Osteoblast (primary cell): Measurements from ENCODE around the gene SCPEP1. TPM values are rescaled to one million over a fixed set of nuclear protein-coding genes. Genes with fewer than 3 reads are reported as not detected.
"Not testable (repeated sequence)": the region's sequence is repeated elsewhere in the genome, so short reads cannot be mapped to it uniquely, and the experiment has no call there.

ENCODE experiments used
- DNase-seq: peaks from one replicate; pipeline ENCODE4 v3.0.0; 2011; ENCODE audit warnings: low spot score, mixed read lengths; ENCODE audit not compliant: insufficient read length; ENCODE audit errors: missing footprints
- H2AFZ ChIP-seq: 2 replicates; pipeline ENCODE4 v1.6.0; 2011; ENCODE audit warnings: mild to moderate bottlenecking, low read length
- H3K27ac ChIP-seq: 2 replicates; pipeline ENCODE4 v1.5.1; 2011; ENCODE audit warnings: mild to moderate bottlenecking, low read depth, low read length, moderate library complexity
- H3K27me3 ChIP-seq: 2 replicates; pipeline ENCODE4 v1.6.0; 2012; ENCODE audit warnings: mild to moderate bottlenecking, control low read depth, inconsistent platforms, low read length, moderate library complexity; ENCODE audit not compliant: insufficient read depth
- H3K36me3 ChIP-seq: 2 replicates; pipeline ENCODE4 v1.5.1; 2011; ENCODE audit warnings: mild to moderate bottlenecking, low read length, control low read depth, moderate library complexity; ENCODE audit not compliant: insufficient read depth
- H3K4me1 ChIP-seq: 2 replicates; pipeline ENCODE4 v1.5.1; 2011; ENCODE audit warnings: mild to moderate bottlenecking, low read length, control low read depth, moderate library complexity; ENCODE audit not compliant: insufficient read depth
- H3K4me2 ChIP-seq: 2 replicates; pipeline ENCODE4 v1.6.0; 2011; ENCODE audit warnings: mild to moderate bottlenecking, low read length; ENCODE audit not compliant: insufficient read depth
- H3K4me3 ChIP-seq: fragments of 200-600 bp; sonication (generic); 3 replicates; pipeline ENCODE4 v1.5.1; 2012; ENCODE audit warnings: mild to moderate bottlenecking, low read length, inconsistent platforms; ENCODE audit not compliant: insufficient read depth
- H3K79me2 ChIP-seq: 2 replicates; pipeline ENCODE4 v1.6.0; 2012; ENCODE audit warnings: mild to moderate bottlenecking, low read length, control low read depth, inconsistent platforms; ENCODE audit not compliant: insufficient read depth
- H3K9me3 ChIP-seq: 2 replicates; pipeline ENCODE4 v1.5.1; 2011; ENCODE audit warnings: low read depth, low read length, control low read depth
- H4K20me1 ChIP-seq: 2 replicates; pipeline ENCODE4 v1.6.0; 2012; ENCODE audit warnings: mild to moderate bottlenecking, low read length, control low read depth; ENCODE audit not compliant: insufficient read depth
- total RNA-seq: library from RNA; depleted of rRNA; stranded (reverse); fragments of >200 nt; gene quantifications from 2 replicates; pipeline ENCODE4 v1.2.3, GENCODE V29; 2012
- TF ChIP-seq, protein P1 (sequence below): IDR thresholded peaks from 2 replicates; pipeline ENCODE4 v1.5.1; 2011; ENCODE audit warnings: mild to moderate bottlenecking, low read depth, low read length, moderate library complexity; ENCODE audit errors: extremely low read depth

Gene SCPEP1
- total RNA-seq, 1 donor = 73.8 TPM

GRCh38 chr17:56936697-56937322 is 41.1 kb upstream of the SCPEP1 start:
- no peaks in the 10 kb centered on the region for H3K27me3 ChIP-seq
- H3K9me3 ChIP-seq = no peaks in the 10 kb centered on the region
- peaks cover 26% of the 10 kb centered on the region for H3K36me3 ChIP-seq
- H3K4me1 ChIP-seq = peaks cover 3% of the 10 kb centered on the region
- no peak overlapping the region for H3K4me3 ChIP-seq
- H3K79me2 ChIP-seq = no peaks in the 10 kb centered on the region
- no peak overlapping the region for H2AFZ ChIP-seq
- no peak overlapping the region for H3K4me2 ChIP-seq
- no peaks in the 10 kb centered on the region for H4K20me1 ChIP-seq
- no peak for DNase-seq
- TF ChIP-seq, protein P1, sequence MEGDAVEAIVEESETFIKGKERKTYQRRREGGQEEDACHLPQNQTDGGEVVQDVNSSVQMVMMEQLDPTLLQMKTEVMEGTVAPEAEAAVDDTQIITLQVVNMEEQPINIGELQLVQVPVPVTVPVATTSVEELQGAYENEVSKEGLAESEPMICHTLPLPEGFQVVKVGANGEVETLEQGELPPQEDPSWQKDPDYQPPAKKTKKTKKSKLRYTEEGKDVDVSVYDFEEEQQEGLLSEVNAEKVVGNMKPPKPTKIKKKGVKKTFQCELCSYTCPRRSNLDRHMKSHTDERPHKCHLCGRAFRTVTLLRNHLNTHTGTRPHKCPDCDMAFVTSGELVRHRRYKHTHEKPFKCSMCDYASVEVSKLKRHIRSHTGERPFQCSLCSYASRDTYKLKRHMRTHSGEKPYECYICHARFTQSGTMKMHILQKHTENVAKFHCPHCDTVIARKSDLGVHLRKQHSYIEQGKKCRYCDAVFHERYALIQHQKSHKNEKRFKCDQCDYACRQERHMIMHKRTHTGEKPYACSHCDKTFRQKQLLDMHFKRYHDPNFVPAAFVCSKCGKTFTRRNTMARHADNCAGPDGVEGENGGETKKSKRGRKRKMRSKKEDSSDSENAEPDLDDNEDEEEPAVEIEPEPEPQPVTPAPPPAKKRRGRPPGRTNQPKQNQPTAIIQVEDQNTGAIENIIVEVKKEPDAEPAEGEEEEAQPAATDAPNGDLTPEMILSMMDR = no peak
- H3K27ac ChIP-seq = no peak overlapping the region

- H3K4me1 ChIP-seq = peaks cover 3% of the 10 kb centered on the region
- no peaks in the 10 kb centered on the region for H3K79me2 ChIP-seq
- H3K4me2 ChIP-seq = no peak overlapping the region
- no peak overlapping the region for H3K4me3 ChIP-seq
- no peak overlapping the region for H2AFZ ChIP-seq
- TF ChIP-seq, protein P1 = no peak
- no peaks in the 10 kb centered on the region for H3K27me3 ChIP-seq
- no peak for DNase-seq
- H3K27ac ChIP-seq = no peak overlapping the region
- H3K36me3 ChIP-seq = peaks cover 26% of the 10 kb centered on the region
- H3K9me3 ChIP-seq = no peaks in the 10 kb centered on the region
- no peaks in the 10 kb centered on the region for H4K20me1 ChIP-seq
Measured at GRCh38 chr17:56937687-56938086, 40.2 kb upstream of the SCPEP1 start.

GRCh38 chr17:56938206-56938605 is 39.7 kb upstream of the SCPEP1 start:
- peaks cover 26% of the 10 kb centered on the region for H3K36me3 ChIP-seq
- H3K4me2 ChIP-seq, H3K27ac ChIP-seq, H3K4me3 ChIP-seq, H3K27me3 ChIP-seq, H2AFZ ChIP-seq, H4K20me1 ChIP-seq, DNase-seq, H3K4me1 ChIP-seq, H3K79me2 ChIP-seq, H3K9me3 ChIP-seq: not testable (repeated sequence)

DNA sequence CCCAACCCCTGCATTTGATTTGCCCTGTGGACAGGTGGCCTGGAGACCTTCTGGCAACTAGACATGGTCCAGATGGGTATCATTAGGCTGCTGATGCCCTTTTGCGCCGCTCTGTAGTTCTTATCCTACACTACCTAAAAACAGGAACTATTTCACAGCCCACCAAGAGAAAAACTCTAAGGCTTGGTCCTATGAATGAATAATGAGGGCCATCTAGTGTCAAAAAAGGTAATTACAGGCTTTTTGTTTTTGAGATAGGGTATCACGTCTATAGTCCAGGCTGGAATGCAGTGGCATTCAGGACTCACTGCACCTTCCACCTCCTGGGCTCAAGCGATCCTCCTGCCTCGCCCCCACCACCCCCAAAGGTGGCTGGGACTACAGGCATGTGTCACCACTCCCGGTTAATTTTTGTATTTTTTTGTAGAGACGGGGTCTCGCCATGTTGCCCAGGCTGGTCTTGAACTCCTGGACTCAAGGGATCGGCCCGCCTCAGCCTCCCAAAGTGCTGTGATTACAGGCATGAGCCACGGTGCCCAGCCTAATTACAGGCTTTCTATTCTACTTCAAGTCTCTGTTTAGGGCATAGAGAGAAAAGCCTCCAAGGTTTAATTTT is 38.0 kb upstream of the SCPEP1 start:
- Histone ChIP-seq H4K20me1 (no peaks in the 10 kb centered on the region), H3K4me1 (peaks cover 3% of the 10 kb centered on the region), H3K4me2 (no peak overlapping the region), H3K27ac (peak overlapping the region; percentile 39), H3K27me3 (no peaks in the 10 kb centered on the region), H3K4me3 (no peak overlapping the region), H2AFZ (no peak overlapping the region), H3K9me3 (no peaks in the 10 kb centered on the region), H3K36me3 (peaks cover 37% of the 10 kb centered on the region), H3K79me2 (no peaks in the 10 kb centered on the region)
- TF ChIP-seq, protein P1 = peak; percentile 69
- DNase-seq = peak; percentile 86
